ENCODE data around the gene OSTF1.

The OSTF1 gene

DNA sequence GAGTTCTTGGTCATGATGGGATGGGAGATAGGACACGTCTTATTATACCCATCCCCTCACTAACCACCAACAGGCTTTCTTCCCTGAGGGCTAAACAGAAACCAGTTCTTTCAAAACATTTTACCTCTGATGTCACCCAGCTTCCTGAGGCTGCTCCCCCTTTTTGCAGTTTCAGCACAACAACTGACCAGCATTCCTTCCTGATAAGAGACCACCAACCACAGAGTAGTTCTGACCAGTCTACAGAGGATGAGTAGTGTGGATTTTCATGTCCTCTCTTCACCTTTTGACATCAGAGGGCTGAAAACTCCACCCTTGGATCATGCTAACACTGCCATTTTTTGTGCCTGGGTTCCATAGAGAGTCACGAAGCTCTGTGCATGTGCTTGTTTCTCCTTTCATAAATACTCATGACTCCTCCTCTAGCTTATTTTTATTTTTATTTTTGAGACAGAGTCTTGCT, 82.6 kb downstream of the OSTF1 start:
- Histone ChIP-seq H3K36me3 (ENCODE audit: insufficient read depth, low read length) (no peaks in the 10 kb centered on the region), H3K9me3 (ENCODE audit: insufficient read depth, low read depth, low read length) (peaks cover 14% of the 10 kb centered on the region; the same call in 1 of the 2 replicates), H4K20me1 (ENCODE audit: insufficient read depth, low read length, poor library complexity, severe bottlenecking) (no peaks in the 10 kb centered on the region), H3K4me2 (ENCODE audit: low read depth, low read length, poor library complexity, severe bottlenecking) (no peak overlapping the region), H3K9me2 (replicated peaks; ENCODE audit: low read depth, low read length) (no peaks in the 10 kb centered on the region), H2AFZ (ENCODE audit: low read length) (no peak overlapping the region), H3K79me2 (ENCODE audit: insufficient read depth, low read length) (no peaks in the 10 kb centered on the region), H3K9ac (ENCODE audit: low read depth, low read length, poor library complexity, severe bottlenecking) (no peak overlapping the region), H3K4me1 (ENCODE audit: insufficient read depth, low read length, poor library complexity, severe bottlenecking) (peaks cover 5% of the 10 kb centered on the region), H3K4me3 (ENCODE audit: low read length, poor library complexity, severe bottlenecking) (no peak overlapping the region), H3F3A (ENCODE audit: low read depth) (no peaks in the 10 kb centered on the region), H3K27me3 (ENCODE audit: insufficient read depth, low read length, poor library complexity, severe bottlenecking) (no peaks in the 10 kb centered on the region)
- TF ChIP-seq, protein P1, sequence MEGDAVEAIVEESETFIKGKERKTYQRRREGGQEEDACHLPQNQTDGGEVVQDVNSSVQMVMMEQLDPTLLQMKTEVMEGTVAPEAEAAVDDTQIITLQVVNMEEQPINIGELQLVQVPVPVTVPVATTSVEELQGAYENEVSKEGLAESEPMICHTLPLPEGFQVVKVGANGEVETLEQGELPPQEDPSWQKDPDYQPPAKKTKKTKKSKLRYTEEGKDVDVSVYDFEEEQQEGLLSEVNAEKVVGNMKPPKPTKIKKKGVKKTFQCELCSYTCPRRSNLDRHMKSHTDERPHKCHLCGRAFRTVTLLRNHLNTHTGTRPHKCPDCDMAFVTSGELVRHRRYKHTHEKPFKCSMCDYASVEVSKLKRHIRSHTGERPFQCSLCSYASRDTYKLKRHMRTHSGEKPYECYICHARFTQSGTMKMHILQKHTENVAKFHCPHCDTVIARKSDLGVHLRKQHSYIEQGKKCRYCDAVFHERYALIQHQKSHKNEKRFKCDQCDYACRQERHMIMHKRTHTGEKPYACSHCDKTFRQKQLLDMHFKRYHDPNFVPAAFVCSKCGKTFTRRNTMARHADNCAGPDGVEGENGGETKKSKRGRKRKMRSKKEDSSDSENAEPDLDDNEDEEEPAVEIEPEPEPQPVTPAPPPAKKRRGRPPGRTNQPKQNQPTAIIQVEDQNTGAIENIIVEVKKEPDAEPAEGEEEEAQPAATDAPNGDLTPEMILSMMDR (conservative IDR thresholded peaks at IDR 0.05; ENCODE audit: low read length) = no peak
- TF ChIP-seq EZH2phosphoT487 (IDR thresholded peaks at IDR 0.05; ENCODE audit: borderline replicate concordance) = no peak

DNA sequence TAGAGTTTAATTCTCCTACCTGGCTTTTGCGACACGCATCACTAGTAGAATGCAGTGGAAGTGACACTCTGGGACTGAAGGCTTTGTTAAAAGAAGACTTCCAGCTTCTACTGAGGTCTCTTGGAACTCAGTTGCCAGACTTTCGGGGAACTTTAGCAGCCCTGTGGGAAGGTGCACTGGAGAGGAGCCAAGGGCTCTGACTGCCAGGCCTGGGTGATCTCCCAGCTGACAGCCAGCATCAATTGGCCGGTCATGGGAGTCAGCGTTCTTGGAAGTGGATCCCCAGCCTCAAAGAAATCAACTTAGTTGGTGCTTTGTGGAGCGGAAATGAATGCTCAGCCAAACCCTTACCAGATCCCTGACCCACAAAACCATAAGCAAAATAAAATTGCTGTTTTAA, 87.1 kb downstream of the OSTF1 start:
- Histone ChIP-seq H4K20me1 (ENCODE audit: insufficient read depth, low read length, poor library complexity, severe bottlenecking) (no peaks in the 10 kb centered on the region), H3K79me2 (ENCODE audit: insufficient read depth, low read length) (no peaks in the 10 kb centered on the region), H2AFZ (ENCODE audit: low read length) (no peak overlapping the region), H3K9ac (ENCODE audit: low read depth, low read length, poor library complexity, severe bottlenecking) (no peak overlapping the region), H3K4me3 (ENCODE audit: low read length, poor library complexity, severe bottlenecking) (no peak overlapping the region), H3K4me1 (ENCODE audit: insufficient read depth, low read length, poor library complexity, severe bottlenecking) (peaks cover 5% of the 10 kb centered on the region), H3F3A (ENCODE audit: low read depth) (no peaks in the 10 kb centered on the region), H3K9me3 (ENCODE audit: insufficient read depth, low read depth, low read length) (no peaks in the 10 kb centered on the region), H3K27me3 (ENCODE audit: insufficient read depth, low read length, poor library complexity, severe bottlenecking) (no peaks in the 10 kb centered on the region), H3K4me2 (ENCODE audit: low read depth, low read length, poor library complexity, severe bottlenecking) (no peak overlapping the region), H3K9me2 (replicated peaks; ENCODE audit: low read depth, low read length) (no peaks in the 10 kb centered on the region), H3K36me3 (ENCODE audit: insufficient read depth, low read length) (no peaks in the 10 kb centered on the region)
- no peak for TF ChIP-seq EZH2phosphoT487 (IDR thresholded peaks at IDR 0.05; ENCODE audit: borderline replicate concordance)
- TF ChIP-seq, protein P1 (conservative IDR thresholded peaks at IDR 0.05; ENCODE audit: low read length) = no peak

DNA sequence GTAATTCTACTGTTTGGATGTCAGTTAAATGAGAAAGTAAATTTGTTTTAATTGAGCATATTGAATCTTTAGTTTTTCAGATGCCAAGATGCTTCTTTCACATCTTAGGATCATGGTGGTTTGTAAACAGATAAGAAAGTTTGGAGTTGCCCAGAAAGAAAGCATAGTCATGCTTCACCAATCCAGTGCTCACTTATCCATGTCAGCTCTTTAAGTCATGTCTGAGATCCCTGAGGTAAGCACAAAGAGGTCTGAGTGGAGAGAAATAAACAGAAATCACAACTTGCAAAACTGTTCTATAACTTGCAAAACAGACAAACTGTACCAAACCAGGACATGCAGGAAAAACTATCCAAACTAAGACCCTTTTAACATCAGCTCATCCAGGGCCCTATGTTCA, 87.7 kb downstream of the OSTF1 start:
- H3K9me2 ChIP-seq (replicated peaks; ENCODE audit: low read depth, low read length) = no peaks in the 10 kb centered on the region

More for the DNA sequence above, 87.7 kb downstream of the OSTF1 start:
- H3F3A ChIP-seq (ENCODE audit: low read depth) = no peaks in the 10 kb centered on the region
- no peaks in the 10 kb centered on the region for H3K9me3 ChIP-seq (ENCODE audit: insufficient read depth, low read depth, low read length)
- no peak overlapping the region for H3K9ac ChIP-seq (ENCODE audit: low read depth, low read length, poor library complexity, severe bottlenecking)
- no peaks in the 10 kb centered on the region for H3K79me2 ChIP-seq (ENCODE audit: insufficient read depth, low read length)
- H3K4me2 ChIP-seq (ENCODE audit: low read depth, low read length, poor library complexity, severe bottlenecking) = no peak overlapping the region
- H2AFZ ChIP-seq (ENCODE audit: low read length) = no peak overlapping the region
- no peak overlapping the region for H3K4me3 ChIP-seq (ENCODE audit: low read length, poor library complexity, severe bottlenecking)
- no peaks in the 10 kb centered on the region for H3K27me3 ChIP-seq (ENCODE audit: insufficient read depth, low read length, poor library complexity, severe bottlenecking)
- peaks cover under 1% of the 10 kb centered on the region for H3K4me1 ChIP-seq (ENCODE audit: insufficient read depth, low read length, poor library complexity, severe bottlenecking)
- no peaks in the 10 kb centered on the region for H4K20me1 ChIP-seq (ENCODE audit: insufficient read depth, low read length, poor library complexity, severe bottlenecking)
- TF ChIP-seq, protein P1 (conservative IDR thresholded peaks at IDR 0.05; ENCODE audit: low read length) = no peak
- no peak for TF ChIP-seq EZH2phosphoT487 (IDR thresholded peaks at IDR 0.05; ENCODE audit: borderline replicate concordance)
- no peaks in the 10 kb centered on the region for H3K36me3 ChIP-seq (ENCODE audit: insufficient read depth, low read length)

Measured in Loucy (cell line).